ENCODE results near the gene GSTM3.
A peak's percentile ranks its signal among the peaks of the same experiment; 100 is the strongest.

GSTM3 gene

GRCh38 chr1:109787211-109787844, 46.5 kb upstream of the GSTM3 start:
- H3K36me3 ChIP-seq: no peaks in the 10 kb centered on the region
- no peaks in the 10 kb centered on the region for H3K9me3 ChIP-seq
- peaks cover 0 to 71% (median 49%) of the 10 kb centered on the region in 4 donors for H3K4me1 ChIP-seq
- peak; percentile 12 to 31 for DNase-seq
- H3K4me3 ChIP-seq: no peak overlapping the region
- H3K27ac ChIP-seq: no peak overlapping the region
- H3K27me3 ChIP-seq: no peaks in the 10 kb centered on the region
- intact Hi-C loops (cut with DNase I; ENCODE audit: low total_unique reads): no loop called here
- TF ChIP-seq CTCF (IDR thresholded peaks at IDR 0.05): no peak

GRCh38 chr1:109786531-109787021, 45.7 kb upstream of the GSTM3 start:
- H3K27ac ChIP-seq: no peak overlapping the region
- intact Hi-C loops (cut with DNase I; ENCODE audit: low total_unique reads): no loop called here
- no peaks in the 10 kb centered on the region for H3K27me3 ChIP-seq
- H3K4me1 ChIP-seq: peaks cover 0 to 66% (median 44%) of the 10 kb centered on the region in 4 donors
- H3K9me3 ChIP-seq: no peaks in the 10 kb centered on the region
- DNase-seq: peak; percentile 16 to 57
- H3K4me3 ChIP-seq: no peak overlapping the region
- no peaks in the 10 kb centered on the region for H3K36me3 ChIP-seq
- no peak for TF ChIP-seq CTCF (IDR thresholded peaks at IDR 0.05)

GRCh38 chr1:109786112-109786480, 45.3 kb upstream of the GSTM3 start:
- peak in 1 of 2 donors; percentile 35 for DNase-seq

GRCh38 chr1:109785446-109786111, 44.7 kb upstream of the GSTM3 start:
- Histone ChIP-seq H3K36me3 (no peaks in the 10 kb centered on the region), H3K27me3 (no peaks in the 10 kb centered on the region), H3K9me3 (no peaks in the 10 kb centered on the region), H3K4me3 (no peak overlapping the region), H3K27ac (no peak overlapping the region), H3K4me1 (peaks cover 0 to 56% (median 38%) of the 10 kb centered on the region in 4 donors)
- DNase-seq: peak; percentile 12 to 54
- no peak for TF ChIP-seq CTCF (IDR thresholded peaks at IDR 0.05)
- intact Hi-C loops (cut with DNase I; ENCODE audit: low total_unique reads): no loop called here

More at GRCh38 chr1:109786112-109786480, 45.3 kb upstream of the GSTM3 start:
- Histone ChIP-seq H3K27ac (no peak overlapping the region), H3K36me3 (no peaks in the 10 kb centered on the region), H3K4me3 (no peak overlapping the region), H3K9me3 (no peaks in the 10 kb centered on the region), H3K27me3 (no peaks in the 10 kb centered on the region), H3K4me1 (peaks cover 0 to 61% (median 42%) of the 10 kb centered on the region in 4 donors)
- intact Hi-C loops (cut with DNase I; ENCODE audit: low total_unique reads): no loop called here
- TF ChIP-seq CTCF (IDR thresholded peaks at IDR 0.05): no peak

- no peaks in the 10 kb centered on the region for H3K27me3 ChIP-seq
- no peak for TF ChIP-seq CTCF (IDR thresholded peaks at IDR 0.05)
- no peaks in the 10 kb centered on the region for H3K36me3 ChIP-seq
- intact Hi-C loops (cut with DNase I; ENCODE audit: low total_unique reads): no loop called here
- DNase-seq: peak; percentile 12 to 51
- peaks cover 0 to 53% (median 38%) of the 10 kb centered on the region in 4 donors for H3K4me1 ChIP-seq
- H3K27ac ChIP-seq: peak overlapping the region in 1 of 2 donors; percentile 5
- no peak overlapping the region for H3K4me3 ChIP-seq
- H3K9me3 ChIP-seq: no peaks in the 10 kb centered on the region
These were observed 43.9 kb upstream of the GSTM3 start for GRCh38 chr1:109784551-109785252.
